Measurements from ENCODE around the gene ABHD16A.

GRCh38 chr6:31702819-31703716, at the start of gene ABHD16A:
- peak; percentile 34; the same call in 1 of the 2 replicates for TF ChIP-seq GATA2 (IDR thresholded peaks at IDR 0.05; ENCODE audit: low read depth, low read length)
- no peak for TF ChIP-seq GATA3 (IDR thresholded peaks at IDR 0.05; ENCODE audit: low read depth, low read length)

Measured in SH-SY5Y (cell line).